ENCODE data around the gene USPL1.

The USPL1 gene

DNA sequence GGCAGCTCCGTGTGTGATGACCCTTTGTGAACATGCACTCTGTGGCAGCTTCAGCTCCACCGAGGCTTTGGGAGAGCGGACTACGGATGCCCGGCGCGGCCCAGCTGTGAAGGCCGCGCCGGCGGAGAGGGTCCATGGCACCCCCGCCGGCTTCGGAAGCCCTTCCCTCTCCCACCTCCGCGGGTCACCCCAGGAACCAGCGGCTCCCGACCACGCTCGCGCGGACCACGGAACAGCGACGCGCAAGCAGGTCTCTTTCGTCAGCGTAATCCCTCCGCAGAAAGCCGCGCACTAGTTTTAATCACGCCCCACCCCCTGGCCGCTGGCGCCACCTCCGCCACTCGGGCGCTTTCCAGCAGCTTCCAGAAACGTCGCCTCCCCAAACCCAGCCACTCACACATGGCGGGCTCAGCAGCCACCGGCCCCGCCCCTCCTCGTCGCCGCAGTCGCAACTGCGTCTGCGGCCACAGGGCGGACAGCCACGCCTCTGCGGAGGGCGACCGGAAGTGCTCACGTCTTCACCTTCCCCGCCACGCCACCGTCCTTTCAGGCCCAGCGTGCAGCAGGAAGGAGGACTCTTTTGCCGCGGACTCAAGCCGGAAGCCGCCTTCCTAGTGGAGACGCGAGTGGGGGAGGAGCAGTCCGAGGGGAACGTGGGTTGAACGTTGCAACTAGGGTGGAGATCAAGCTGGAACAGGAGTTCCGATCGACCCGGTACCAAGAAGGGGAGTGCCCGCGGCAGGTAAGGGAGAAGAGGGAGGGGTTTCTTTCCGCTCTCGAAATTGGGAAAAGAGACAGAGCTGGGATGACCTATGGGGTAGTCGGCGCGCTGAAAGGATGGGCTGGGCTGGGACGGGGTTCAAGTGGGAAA is at the start of gene USPL1:
Gene USPL1, plus strand, starts transcription at position 606 of the 871 bp plus-strand sequence. CDS start 3,221 bp downstream, outside the sequence.
- H3K27me3 ChIP-seq (ENCODE audit: control insufficient read depth in 1 of 2, insufficient read depth in 2 of 2, low read length in 2 of 2), result no peaks in the 10 kb centered on the region
- H3K9ac ChIP-seq (ENCODE audit: low read length), result peak within 1 kb of the TSS; percentile 97
- H3K4me1 ChIP-seq (ENCODE audit: insufficient read depth, low read length), result peaks cover 25% of the 10 kb centered on the region
- H3K27ac ChIP-seq (ENCODE audit: low read depth, low read length), result peak within 1 kb of the TSS; percentile 100
- no peaks in the 10 kb centered on the region for H3K9me3 ChIP-seq (ENCODE audit: low read length)
- peak within 1 kb of the TSS; percentile 93 to 96 for H3K4me3 ChIP-seq (ENCODE audit: low read depth in 1 of 2, low read length in 2 of 2)
- peaks cover 7% of the 10 kb centered on the region for H3K36me3 ChIP-seq (ENCODE audit: insufficient read depth, low read length)

GRCh38 chr13:30569901-30570576 is 47.7 kb upstream of the USPL1 start:
- Histone ChIP-seq H3K27ac (ENCODE audit: low read depth, low read length) (peak overlapping the region; percentile 13), H3K27me3 (ENCODE audit: control insufficient read depth in 1 of 2, insufficient read depth in 2 of 2, low read length in 2 of 2) (no peaks in the 10 kb centered on the region), H3K4me3 (ENCODE audit: low read depth in 1 of 2, low read length in 2 of 2) (no peak overlapping the region), H3K36me3 (ENCODE audit: insufficient read depth, low read length) (no peaks in the 10 kb centered on the region), H3K9me3 (ENCODE audit: low read length) (no peaks in the 10 kb centered on the region), H3K4me1 (ENCODE audit: insufficient read depth, low read length) (peaks cover 17% of the 10 kb centered on the region), H3K9ac (ENCODE audit: low read length) (no peak overlapping the region)

DNA sequence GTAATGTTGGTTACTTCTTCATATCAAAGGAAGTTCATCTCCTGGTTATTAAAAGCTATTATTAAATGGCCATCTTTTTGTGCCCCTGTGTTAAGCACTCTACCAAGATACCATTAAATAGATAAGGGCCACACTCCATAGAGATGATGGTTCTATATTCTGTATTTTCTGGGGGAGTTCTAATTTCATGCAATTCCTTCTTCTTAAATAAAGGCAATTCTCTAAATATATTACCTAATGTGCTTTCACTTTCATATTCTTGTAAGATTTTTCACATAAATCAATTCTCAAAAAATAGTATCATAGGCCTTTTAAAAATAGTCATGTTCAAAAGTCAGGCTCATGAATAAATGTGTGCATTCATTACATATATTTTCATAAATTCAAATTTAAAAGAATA is 47.0 kb upstream of the USPL1 start:
- Histone ChIP-seq H3K4me1 (ENCODE audit: insufficient read depth, low read length) (peaks cover 17% of the 10 kb centered on the region), H3K9me3 (ENCODE audit: low read length) (no peaks in the 10 kb centered on the region), H3K27ac (ENCODE audit: low read depth, low read length) (no peak overlapping the region), H3K9ac (ENCODE audit: low read length) (no peak overlapping the region), H3K4me3 (ENCODE audit: low read depth in 1 of 2, low read length in 2 of 2) (no peak overlapping the region), H3K36me3 (ENCODE audit: insufficient read depth, low read length) (no peaks in the 10 kb centered on the region), H3K27me3 (ENCODE audit: control insufficient read depth in 1 of 2, insufficient read depth in 2 of 2, low read length in 2 of 2) (no peaks in the 10 kb centered on the region)

DNA sequence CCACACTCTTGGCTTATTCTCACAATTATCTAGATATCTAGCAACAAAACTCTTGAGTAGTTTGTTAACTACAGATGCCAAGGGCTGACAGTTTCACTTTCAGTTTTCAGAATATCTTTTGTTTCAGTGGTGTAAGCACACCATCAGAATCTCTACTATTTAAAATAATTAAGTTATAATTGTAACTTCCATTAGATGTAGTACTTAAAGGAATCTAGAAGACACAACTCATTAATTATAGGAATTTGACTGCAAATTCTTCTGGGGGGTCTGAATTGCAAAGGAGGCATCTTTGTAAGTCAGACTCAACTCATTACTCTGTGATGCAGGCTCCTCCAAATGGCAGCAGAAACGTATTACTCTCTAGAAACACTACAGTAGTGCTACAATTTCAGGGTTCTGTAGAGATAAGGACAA is 44.9 kb upstream of the USPL1 start:
- Histone ChIP-seq H3K36me3 (ENCODE audit: insufficient read depth, low read length) (no peaks in the 10 kb centered on the region), H3K4me3 (ENCODE audit: low read depth in 1 of 2, low read length in 2 of 2) (peak overlapping the region; percentile 48 to 60), H3K4me1 (ENCODE audit: insufficient read depth, low read length) (peaks cover 17% of the 10 kb centered on the region), H3K27me3 (ENCODE audit: control insufficient read depth in 1 of 2, insufficient read depth in 2 of 2, low read length in 2 of 2) (no peaks in the 10 kb centered on the region), H3K9me3 (ENCODE audit: low read length) (no peaks in the 10 kb centered on the region), H3K9ac (ENCODE audit: low read length) (peak overlapping the region; percentile 50), H3K27ac (ENCODE audit: low read depth, low read length) (peak overlapping the region; percentile 38)

DNA sequence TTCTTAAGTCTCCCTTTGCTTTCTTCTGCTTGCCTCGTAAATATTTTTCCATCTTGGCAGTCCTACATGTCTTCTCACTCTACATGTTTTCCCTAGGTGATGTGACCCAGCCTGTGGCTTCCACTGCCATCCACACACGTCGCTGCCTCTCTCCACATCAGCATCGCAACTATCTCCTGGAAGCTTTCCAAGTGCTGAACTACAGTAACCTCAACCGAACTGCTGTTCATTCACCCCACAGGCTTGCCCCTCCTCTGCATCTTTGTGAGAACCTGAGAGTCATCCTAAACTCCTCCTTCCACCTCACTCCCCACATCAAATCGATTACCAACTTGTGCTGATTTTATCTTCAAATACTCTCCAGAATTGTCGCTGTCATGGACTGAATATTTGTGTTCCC is 41.2 kb upstream of the USPL1 start:
- Histone ChIP-seq H3K36me3 (ENCODE audit: insufficient read depth, low read length) (no peaks in the 10 kb centered on the region), H3K4me3 (ENCODE audit: low read depth in 1 of 2, low read length in 2 of 2) (no peak overlapping the region), H3K4me1 (ENCODE audit: insufficient read depth, low read length) (peaks cover 4% of the 10 kb centered on the region), H3K9ac (ENCODE audit: low read length) (no peak overlapping the region), H3K9me3 (ENCODE audit: low read length) (no peaks in the 10 kb centered on the region), H3K27ac (ENCODE audit: low read depth, low read length) (no peak overlapping the region), H3K27me3 (ENCODE audit: control insufficient read depth in 1 of 2, insufficient read depth in 2 of 2, low read length in 2 of 2) (no peaks in the 10 kb centered on the region)

- H3K27me3 ChIP-seq (ENCODE audit: control insufficient read depth in 1 of 2, insufficient read depth in 2 of 2, low read length in 2 of 2), result no peaks in the 10 kb centered on the region
- no peaks in the 10 kb centered on the region for H3K9me3 ChIP-seq (ENCODE audit: low read length)
- no peak overlapping the region for H3K4me3 ChIP-seq (ENCODE audit: low read depth in 1 of 2, low read length in 2 of 2)
- no peaks in the 10 kb centered on the region for H3K4me1 ChIP-seq (ENCODE audit: insufficient read depth, low read length)
- no peak overlapping the region for H3K27ac ChIP-seq (ENCODE audit: low read depth, low read length)
- no peak overlapping the region for H3K9ac ChIP-seq (ENCODE audit: low read length)
- no peaks in the 10 kb centered on the region for H3K36me3 ChIP-seq (ENCODE audit: insufficient read depth, low read length)
These were observed 40.3 kb upstream of the USPL1 start for GRCh38 chr13:30577401-30577852.

DNA sequence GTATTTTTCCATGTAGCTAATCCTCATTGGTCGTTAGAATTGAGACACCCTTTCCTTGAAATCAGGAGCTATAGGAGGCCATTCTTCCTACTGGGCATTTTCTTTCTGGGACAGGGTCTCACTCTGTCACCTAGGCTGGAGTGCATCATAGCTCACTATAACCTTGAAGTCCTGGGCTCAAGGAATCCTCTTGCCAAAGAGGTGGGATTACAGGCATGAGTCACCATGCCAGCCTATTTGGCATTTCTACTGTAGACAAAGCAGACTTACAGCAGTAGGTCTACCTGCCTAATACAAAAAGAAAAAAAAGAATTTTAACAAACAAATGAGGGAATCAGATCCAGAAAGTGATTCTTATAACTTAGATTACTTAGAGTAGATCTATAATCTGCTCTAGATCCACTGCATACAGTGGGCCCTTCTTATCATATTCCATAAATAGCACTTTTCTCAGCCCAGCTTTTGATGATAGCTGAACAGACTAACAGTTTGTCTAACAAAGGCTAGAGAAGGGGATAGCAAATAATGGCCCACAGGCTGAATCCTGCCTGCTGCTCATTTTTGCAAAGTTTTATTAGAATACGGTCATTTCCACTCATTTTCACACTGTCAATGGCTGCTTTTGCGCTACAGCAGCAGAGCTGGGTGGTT is 36.7 kb upstream of the USPL1 start:
- Histone ChIP-seq H3K9me3 (ENCODE audit: low read length) (no peaks in the 10 kb centered on the region), H3K27ac (ENCODE audit: low read depth, low read length) (no peak overlapping the region), H3K4me3 (ENCODE audit: low read depth in 1 of 2, low read length in 2 of 2) (no peak overlapping the region), H3K36me3 (ENCODE audit: insufficient read depth, low read length) (no peaks in the 10 kb centered on the region), H3K27me3 (ENCODE audit: control insufficient read depth in 1 of 2, insufficient read depth in 2 of 2, low read length in 2 of 2) (no peaks in the 10 kb centered on the region), H3K4me1 (ENCODE audit: insufficient read depth, low read length) (no peaks in the 10 kb centered on the region), H3K9ac (ENCODE audit: low read length) (no peak overlapping the region)

DNA sequence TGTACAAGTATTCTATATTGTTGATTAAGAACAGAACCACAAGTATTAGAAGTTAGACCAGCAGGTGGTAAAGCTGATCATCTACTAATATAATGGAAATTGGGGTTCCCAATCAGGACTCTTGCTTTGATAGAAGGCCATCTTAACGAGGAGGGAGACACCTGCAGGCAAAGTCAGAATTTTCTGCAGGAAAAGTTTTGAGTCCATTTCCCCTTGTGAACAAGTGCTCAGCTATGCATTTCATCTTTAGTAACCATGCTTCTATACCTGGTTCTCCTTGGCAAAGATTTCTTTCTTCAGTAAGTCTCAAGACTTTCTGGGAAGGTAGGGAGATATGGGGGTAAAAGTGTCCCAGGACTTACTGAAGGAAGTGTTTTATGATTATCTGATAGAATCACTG is 36.1 kb upstream of the USPL1 start:
- H3K27me3 ChIP-seq (ENCODE audit: control insufficient read depth in 1 of 2, insufficient read depth in 2 of 2, low read length in 2 of 2), result no peaks in the 10 kb centered on the region
- no peak overlapping the region for H3K4me3 ChIP-seq (ENCODE audit: low read depth in 1 of 2, low read length in 2 of 2)
- no peaks in the 10 kb centered on the region for H3K36me3 ChIP-seq (ENCODE audit: insufficient read depth, low read length)
- H3K4me1 ChIP-seq (ENCODE audit: insufficient read depth, low read length), result no peaks in the 10 kb centered on the region
- no peak overlapping the region for H3K9ac ChIP-seq (ENCODE audit: low read length)
- no peaks in the 10 kb centered on the region for H3K9me3 ChIP-seq (ENCODE audit: low read length)
- no peak overlapping the region for H3K27ac ChIP-seq (ENCODE audit: low read depth, low read length)

DNA sequence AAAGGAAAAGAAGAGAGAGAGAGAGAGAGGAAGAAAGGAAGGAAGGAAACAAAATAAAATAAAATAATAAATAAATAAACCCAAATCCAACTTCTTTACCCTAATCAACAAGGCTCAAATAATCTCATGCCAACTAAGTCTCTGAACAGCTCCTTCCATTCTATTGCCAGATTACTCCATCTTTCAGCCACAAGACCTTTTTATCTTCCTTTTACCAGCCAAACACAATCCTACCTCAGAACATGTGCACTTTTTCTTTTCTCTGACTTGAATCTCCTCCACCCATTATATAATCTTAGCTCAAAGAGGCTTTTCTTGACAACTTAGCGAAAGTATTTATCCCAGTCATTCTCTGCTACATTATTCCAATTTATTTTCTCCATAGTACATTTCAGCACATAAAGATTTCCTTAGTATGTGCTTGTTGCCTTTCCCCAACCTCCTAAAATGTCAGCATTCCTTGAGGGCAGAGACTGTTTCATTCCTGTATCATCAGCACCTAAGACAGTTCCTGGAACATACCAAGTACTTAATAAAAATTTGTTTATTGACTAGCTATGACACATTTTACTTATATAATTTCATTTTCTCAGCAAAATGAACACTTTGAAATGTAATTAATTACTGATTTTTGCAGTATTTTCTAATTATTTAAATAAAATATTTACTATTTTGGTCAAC is 33.5 kb upstream of the USPL1 start:
- H3K36me3 ChIP-seq (ENCODE audit: insufficient read depth, low read length), result no peaks in the 10 kb centered on the region
- no peaks in the 10 kb centered on the region for H3K4me1 ChIP-seq (ENCODE audit: insufficient read depth, low read length)
- no peak overlapping the region for H3K4me3 ChIP-seq (ENCODE audit: low read depth in 1 of 2, low read length in 2 of 2)
- H3K27me3 ChIP-seq (ENCODE audit: control insufficient read depth in 1 of 2, insufficient read depth in 2 of 2, low read length in 2 of 2), result no peaks in the 10 kb centered on the region
- no peak overlapping the region for H3K27ac ChIP-seq (ENCODE audit: low read depth, low read length)
- H3K9me3 ChIP-seq (ENCODE audit: low read length), result no peaks in the 10 kb centered on the region
- no peak overlapping the region for H3K9ac ChIP-seq (ENCODE audit: low read length)

DNA sequence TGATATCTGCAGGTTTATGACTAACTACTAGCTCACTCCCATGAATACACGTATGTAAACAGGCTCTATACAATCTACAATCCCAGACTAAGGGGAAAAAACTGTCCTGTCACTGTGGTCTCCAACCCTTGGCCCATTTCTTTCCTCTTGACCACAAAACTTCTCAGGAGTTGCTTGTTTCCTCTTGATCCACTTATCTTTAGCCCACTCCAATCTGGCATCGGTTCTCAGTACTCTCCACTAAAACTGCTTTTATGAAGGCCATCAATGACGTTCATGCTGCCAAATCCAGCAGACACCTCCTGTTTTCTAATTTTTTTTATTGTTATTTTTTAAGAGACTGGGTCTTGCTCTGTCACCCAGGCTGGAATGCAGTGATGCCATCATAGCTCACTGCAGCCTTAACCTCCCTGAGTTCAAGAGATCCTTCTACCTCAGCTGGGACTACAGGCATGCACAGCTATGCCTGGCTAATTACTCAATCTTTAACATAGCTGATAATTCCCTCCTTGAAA is 31.9 kb upstream of the USPL1 start:
- no peaks in the 10 kb centered on the region for H3K27me3 ChIP-seq (ENCODE audit: control insufficient read depth in 1 of 2, insufficient read depth in 2 of 2, low read length in 2 of 2)
- no peak overlapping the region for H3K27ac ChIP-seq (ENCODE audit: low read depth, low read length)
- H3K36me3 ChIP-seq (ENCODE audit: insufficient read depth, low read length), result no peaks in the 10 kb centered on the region
- H3K4me3 ChIP-seq (ENCODE audit: low read depth in 1 of 2, low read length in 2 of 2), result no peak overlapping the region
- no peaks in the 10 kb centered on the region for H3K9me3 ChIP-seq (ENCODE audit: low read length)
- H3K9ac ChIP-seq (ENCODE audit: low read length), result no peak overlapping the region
- no peaks in the 10 kb centered on the region for H3K4me1 ChIP-seq (ENCODE audit: insufficient read depth, low read length)

- no peaks in the 10 kb centered on the region for H3K9me3 ChIP-seq (ENCODE audit: low read length)
- H3K27me3 ChIP-seq (ENCODE audit: control insufficient read depth in 1 of 2, insufficient read depth in 2 of 2, low read length in 2 of 2), result no peaks in the 10 kb centered on the region
- H3K4me3 ChIP-seq (ENCODE audit: low read depth in 1 of 2, low read length in 2 of 2), result no peak overlapping the region
- no peaks in the 10 kb centered on the region for H3K36me3 ChIP-seq (ENCODE audit: insufficient read depth, low read length)
- no peak overlapping the region for H3K27ac ChIP-seq (ENCODE audit: low read depth, low read length)
- H3K9ac ChIP-seq (ENCODE audit: low read length), result no peak overlapping the region
- no peaks in the 10 kb centered on the region for H3K4me1 ChIP-seq (ENCODE audit: insufficient read depth, low read length)
These were observed 30.5 kb upstream of the USPL1 start for GRCh38 chr13:30587231-30587630.

All from muscle layer of colon (tissue), 2 donors.